ENCODE measurements around the gene C20orf204. TPM values are rescaled to one million over a fixed set of nuclear protein-coding genes. Genes with fewer than 3 reads are reported as not detected.

The C20orf204 gene
- total and polyA plus RNA-seq, 2 of the 4 experiments (the other 2 are of a cell fraction) = 0.09 to 0.18 TPM

- H3K56ac ChIP-seq (ENCODE audit: extremely low read depth, insufficient read depth, low read length) = no peak within 1 kb of the TSS
- H3K18ac ChIP-seq (ENCODE audit: low read depth, low read length) = no peak within 1 kb of the TSS
- H3K4me1 ChIP-seq (ENCODE audit: control insufficient read depth, insufficient read depth, low read length) = no peaks in the 10 kb centered on the region; the same call in 1 of the 2 replicates
- no peak within 1 kb of the TSS for H2BK5ac ChIP-seq (ENCODE audit: low read depth, low read length, poor library complexity, severe bottlenecking)
- no peak within 1 kb of the TSS for H4K8ac ChIP-seq (ENCODE audit: low read depth in 2 of 2, low read length in 2 of 2)
- ChIA-PET POLR2A (ENCODE audit: unreplicated experiment) (no interaction called here), CTCF (no interaction called here)
- H2BK20ac ChIP-seq (ENCODE audit: low read depth, low read length) = no peak within 1 kb of the TSS
- BruUV-seq (replicated peaks) = no TSS peak
- no peak within 1 kb of the TSS for H3K27ac ChIP-seq (ENCODE audit: insufficient read depth, low read length)
- no peak within 1 kb of the TSS for H4K91ac ChIP-seq (ENCODE audit: insufficient read depth, low read depth, low read length)
- in situ Hi-C loops (cut with MboI; ENCODE audit: low sequenced_read_pairs) = no loop called here
- intact Hi-C loops (cut with micrococcal nuclease) = no loop called here
- peaks cover 62% of the 10 kb centered on the region for H3K27me3 ChIP-seq (ENCODE audit: control insufficient read depth, insufficient read depth, low read length)
- ATAC-seq (ENCODE audit: low read depth) (peak; percentile 66), DNase-seq (peak; percentile 21)
- WGBS, 2 experiments (ENCODE audit: extremely low coverage in 2 of 2, insufficient read length in 1 of 2) = 1% methylated on average over 33 of the region's 111 CpGs; no CpG with 5 or more reads in 1 of the 2 experiments
- H2AFZ ChIP-seq (replicated peaks; ENCODE audit: low read length, poor library complexity) = peak within 1 kb of the TSS; percentile 63
- H2AK5ac ChIP-seq (ENCODE audit: low read depth, low read length) = no peak within 1 kb of the TSS
- no peaks in the 10 kb centered on the region for H3K9me3 ChIP-seq (ENCODE audit: control insufficient read depth, insufficient read depth, low read length)
- H3K23ac ChIP-seq (ENCODE audit: low read depth, low read length) = no peak within 1 kb of the TSS
- H3K36me3 ChIP-seq (ENCODE audit: control insufficient read depth, insufficient read depth, low read length) = no peaks in the 10 kb centered on the region
- H2AK9ac ChIP-seq (replicated peaks; ENCODE audit: low read depth, low read length, poor library complexity) = peak within 1 kb of the TSS; percentile 55
- no peak within 1 kb of the TSS for H2BK120ac ChIP-seq (ENCODE audit: low read depth, low read length)
- no peak within 1 kb of the TSS; the same call in 1 of the 2 replicates for H3K4me2 ChIP-seq (ENCODE audit: low read depth, low read length)
- H3K9ac ChIP-seq (ENCODE audit: low read depth, low read length) = no peak within 1 kb of the TSS
- no peaks in the 10 kb centered on the region for H3K79me1 ChIP-seq (ENCODE audit: low read depth in 1 of 2, low read length in 2 of 2)
- peak within 1 kb of the TSS; percentile 30; the same call in 1 of the 2 replicates for H3K4me3 ChIP-seq (ENCODE audit: insufficient read depth, low read depth, low read length)
- no peaks in the 10 kb centered on the region; the same call in 1 of the 2 replicates for H4K20me1 ChIP-seq (ENCODE audit: insufficient read depth, low read length)
- no peak within 1 kb of the TSS for H4K5ac ChIP-seq (ENCODE audit: low read depth, low read length)
- no peak within 1 kb of the TSS for H3K14ac ChIP-seq (replicated peaks; ENCODE audit: low read depth, low read length)
- dilution Hi-C loops (cut with HindIII; ENCODE audit: low sequenced_read_pairs, unreplicated experiment) = no loop called here
- H2BK15ac ChIP-seq (ENCODE audit: low read depth, low read length) = no peak within 1 kb of the TSS
- TF ChIP-seq, protein P1, sequence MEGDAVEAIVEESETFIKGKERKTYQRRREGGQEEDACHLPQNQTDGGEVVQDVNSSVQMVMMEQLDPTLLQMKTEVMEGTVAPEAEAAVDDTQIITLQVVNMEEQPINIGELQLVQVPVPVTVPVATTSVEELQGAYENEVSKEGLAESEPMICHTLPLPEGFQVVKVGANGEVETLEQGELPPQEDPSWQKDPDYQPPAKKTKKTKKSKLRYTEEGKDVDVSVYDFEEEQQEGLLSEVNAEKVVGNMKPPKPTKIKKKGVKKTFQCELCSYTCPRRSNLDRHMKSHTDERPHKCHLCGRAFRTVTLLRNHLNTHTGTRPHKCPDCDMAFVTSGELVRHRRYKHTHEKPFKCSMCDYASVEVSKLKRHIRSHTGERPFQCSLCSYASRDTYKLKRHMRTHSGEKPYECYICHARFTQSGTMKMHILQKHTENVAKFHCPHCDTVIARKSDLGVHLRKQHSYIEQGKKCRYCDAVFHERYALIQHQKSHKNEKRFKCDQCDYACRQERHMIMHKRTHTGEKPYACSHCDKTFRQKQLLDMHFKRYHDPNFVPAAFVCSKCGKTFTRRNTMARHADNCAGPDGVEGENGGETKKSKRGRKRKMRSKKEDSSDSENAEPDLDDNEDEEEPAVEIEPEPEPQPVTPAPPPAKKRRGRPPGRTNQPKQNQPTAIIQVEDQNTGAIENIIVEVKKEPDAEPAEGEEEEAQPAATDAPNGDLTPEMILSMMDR (conservative IDR thresholded peaks at IDR 0.05; ENCODE audit: low read depth, low read length) = 0 out of 2 replicates have a peak, but pooled peaks have one; percentile 7
- TF ChIP-seq RCOR1 (IDR thresholded peaks at IDR 0.05; ENCODE audit: insufficient replicate concordance, low read length) = no peak
- no peak within 1 kb of the TSS for H3K4ac ChIP-seq (ENCODE audit: low read depth, low read length)
- H3K9me1 ChIP-seq (ENCODE audit: insufficient read depth, low read length) = no peaks in the 10 kb centered on the region
These were observed 13.3 kb downstream of the C20orf204 start, which contains the start of gene SOX18 for GRCh38 chr20:64049060-64049877. Gene SOX18, minus strand, starts transcription at chr20:64049639. Its CDS starts 123 bp downstream, at chr20:64049516.

Data from IMR-90 (cell line).